Measurements from ENCODE around the gene GPA33.

GPA33 gene

DNA sequence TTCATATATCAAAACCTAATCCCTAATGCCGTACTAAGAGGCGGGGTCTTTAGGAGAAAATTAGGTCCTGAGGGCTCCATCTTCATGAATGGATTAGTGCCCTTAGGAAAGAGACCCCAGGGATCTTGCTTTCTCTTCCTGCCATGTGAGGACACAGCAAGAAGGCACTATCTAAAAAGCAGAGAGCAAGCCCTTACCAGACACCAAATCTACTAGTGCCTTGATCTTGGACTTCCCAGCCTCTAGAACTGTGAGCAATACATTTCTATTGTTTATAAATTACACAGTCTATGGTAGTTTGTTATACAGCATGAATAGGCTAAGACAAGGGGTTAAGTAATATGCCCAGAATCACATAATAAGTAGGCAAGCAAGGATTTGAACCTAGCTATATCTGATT is 46.6 kb upstream of the GPA33 start (continued):
- TF ChIP-seq ISL1 (CRISPR knock-in tag; IDR thresholded peaks at IDR 0.05): no peak
- TF ChIP-seq GLIS3 (CRISPR knock-in tag; IDR thresholded peaks at IDR 0.05): no peak
- no peak for TF ChIP-seq OSR1 (CRISPR knock-in tag; IDR thresholded peaks at IDR 0.05)
- TF ChIP-seq PPARA (CRISPR knock-in tag; IDR thresholded peaks at IDR 0.05; ENCODE audit: borderline replicate concordance): no peak

DNA sequence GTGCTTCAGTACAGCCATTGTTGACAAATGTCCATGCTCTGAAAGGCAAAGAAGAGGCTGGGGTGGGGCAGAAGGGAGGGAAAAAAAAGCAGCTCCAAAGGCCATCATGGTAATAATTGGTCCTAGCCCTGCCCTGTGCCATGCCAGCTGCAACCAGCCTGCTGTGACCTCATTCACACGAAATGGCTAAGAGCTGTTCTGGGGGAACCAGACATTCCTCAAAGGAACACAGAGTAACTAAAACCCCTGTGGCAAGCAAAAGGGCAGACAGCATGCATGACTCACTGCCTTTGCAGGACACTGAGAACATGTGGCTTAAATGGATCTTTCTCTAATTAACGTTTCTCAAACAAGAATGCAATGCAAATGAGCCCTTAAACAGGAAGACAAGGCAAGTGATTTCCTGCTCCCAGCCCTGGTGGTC is 46.0 kb upstream of the GPA33 start:
- ATAC-seq: peak; percentile 72
- no peak for TF ChIP-seq ARNTL (CRISPR knock-in tag; IDR thresholded peaks at IDR 0.05; ENCODE audit: borderline replicate concordance, low read depth)
- no peak for TF ChIP-seq OSR1 (CRISPR knock-in tag; IDR thresholded peaks at IDR 0.05)
- TF ChIP-seq ZFP3 (CRISPR knock-in tag; IDR thresholded peaks at IDR 0.05): no peak
- TF ChIP-seq PPARA (CRISPR knock-in tag; IDR thresholded peaks at IDR 0.05; ENCODE audit: borderline replicate concordance): no peak
- no peak for TF ChIP-seq SNAI2 (CRISPR knock-in tag; IDR thresholded peaks at IDR 0.05)
- TF ChIP-seq, protein P1, sequence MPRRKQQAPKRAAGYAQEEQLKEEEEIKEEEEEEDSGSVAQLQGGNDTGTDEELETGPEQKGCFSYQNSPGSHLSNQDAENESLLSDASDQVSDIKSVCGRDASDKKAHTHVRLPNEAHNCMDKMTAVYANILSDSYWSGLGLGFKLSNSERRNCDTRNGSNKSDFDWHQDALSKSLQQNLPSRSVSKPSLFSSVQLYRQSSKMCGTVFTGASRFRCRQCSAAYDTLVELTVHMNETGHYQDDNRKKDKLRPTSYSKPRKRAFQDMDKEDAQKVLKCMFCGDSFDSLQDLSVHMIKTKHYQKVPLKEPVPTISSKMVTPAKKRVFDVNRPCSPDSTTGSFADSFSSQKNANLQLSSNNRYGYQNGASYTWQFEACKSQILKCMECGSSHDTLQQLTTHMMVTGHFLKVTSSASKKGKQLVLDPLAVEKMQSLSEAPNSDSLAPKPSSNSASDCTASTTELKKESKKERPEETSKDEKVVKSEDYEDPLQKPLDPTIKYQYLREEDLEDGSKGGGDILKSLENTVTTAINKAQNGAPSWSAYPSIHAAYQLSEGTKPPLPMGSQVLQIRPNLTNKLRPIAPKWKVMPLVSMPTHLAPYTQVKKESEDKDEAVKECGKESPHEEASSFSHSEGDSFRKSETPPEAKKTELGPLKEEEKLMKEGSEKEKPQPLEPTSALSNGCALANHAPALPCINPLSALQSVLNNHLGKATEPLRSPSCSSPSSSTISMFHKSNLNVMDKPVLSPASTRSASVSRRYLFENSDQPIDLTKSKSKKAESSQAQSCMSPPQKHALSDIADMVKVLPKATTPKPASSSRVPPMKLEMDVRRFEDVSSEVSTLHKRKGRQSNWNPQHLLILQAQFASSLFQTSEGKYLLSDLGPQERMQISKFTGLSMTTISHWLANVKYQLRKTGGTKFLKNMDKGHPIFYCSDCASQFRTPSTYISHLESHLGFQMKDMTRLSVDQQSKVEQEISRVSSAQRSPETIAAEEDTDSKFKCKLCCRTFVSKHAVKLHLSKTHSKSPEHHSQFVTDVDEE (CRISPR knock-in tag; IDR thresholded peaks at IDR 0.05): no peak
- TF ChIP-seq, protein P2, sequence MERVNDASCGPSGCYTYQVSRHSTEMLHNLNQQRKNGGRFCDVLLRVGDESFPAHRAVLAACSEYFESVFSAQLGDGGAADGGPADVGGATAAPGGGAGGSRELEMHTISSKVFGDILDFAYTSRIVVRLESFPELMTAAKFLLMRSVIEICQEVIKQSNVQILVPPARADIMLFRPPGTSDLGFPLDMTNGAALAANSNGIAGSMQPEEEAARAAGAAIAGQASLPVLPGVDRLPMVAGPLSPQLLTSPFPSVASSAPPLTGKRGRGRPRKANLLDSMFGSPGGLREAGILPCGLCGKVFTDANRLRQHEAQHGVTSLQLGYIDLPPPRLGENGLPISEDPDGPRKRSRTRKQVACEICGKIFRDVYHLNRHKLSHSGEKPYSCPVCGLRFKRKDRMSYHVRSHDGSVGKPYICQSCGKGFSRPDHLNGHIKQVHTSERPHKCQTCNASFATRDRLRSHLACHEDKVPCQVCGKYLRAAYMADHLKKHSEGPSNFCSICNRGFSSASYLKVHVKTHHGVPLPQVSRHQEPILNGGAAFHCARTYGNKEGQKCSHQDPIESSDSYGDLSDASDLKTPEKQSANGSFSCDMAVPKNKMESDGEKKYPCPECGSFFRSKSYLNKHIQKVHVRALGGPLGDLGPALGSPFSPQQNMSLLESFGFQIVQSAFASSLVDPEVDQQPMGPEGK (CRISPR knock-in tag; IDR thresholded peaks at IDR 0.05; ENCODE audit: borderline replicate concordance): no peak
- TF ChIP-seq ESRRG (CRISPR knock-in tag; IDR thresholded peaks at IDR 0.05): no peak
- no peak for TF ChIP-seq ZNF70 (CRISPR knock-in tag; IDR thresholded peaks at IDR 0.05)
- TF ChIP-seq, protein P3, sequence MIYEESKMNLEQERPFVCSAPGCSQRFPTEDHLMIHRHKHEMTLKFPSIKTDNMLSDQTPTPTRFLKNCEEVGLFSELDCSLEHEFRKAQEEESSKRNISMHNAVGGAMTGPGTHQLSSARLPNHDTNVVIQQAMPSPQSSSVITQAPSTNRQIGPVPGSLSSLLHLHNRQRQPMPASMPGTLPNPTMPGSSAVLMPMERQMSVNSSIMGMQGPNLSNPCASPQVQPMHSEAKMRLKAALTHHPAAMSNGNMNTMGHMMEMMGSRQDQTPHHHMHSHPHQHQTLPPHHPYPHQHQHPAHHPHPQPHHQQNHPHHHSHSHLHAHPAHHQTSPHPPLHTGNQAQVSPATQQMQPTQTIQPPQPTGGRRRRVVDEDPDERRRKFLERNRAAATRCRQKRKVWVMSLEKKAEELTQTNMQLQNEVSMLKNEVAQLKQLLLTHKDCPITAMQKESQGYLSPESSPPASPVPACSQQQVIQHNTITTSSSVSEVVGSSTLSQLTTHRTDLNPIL (CRISPR knock-in tag; IDR thresholded peaks at IDR 0.05; ENCODE audit: low read depth): no peak
- no peak for TF ChIP-seq ZNF565 (CRISPR knock-in tag; conservative IDR thresholded peaks at IDR 0.05; ENCODE audit: low read depth)
- TF ChIP-seq RARB (CRISPR knock-in tag; IDR thresholded peaks at IDR 0.05): no peak
- TF ChIP-seq ZFP30 (CRISPR knock-in tag; IDR thresholded peaks at IDR 0.05): no peak
- TF ChIP-seq TOX (CRISPR knock-in tag; IDR thresholded peaks at IDR 0.05; ENCODE audit: borderline replicate concordance): no peak
- TF ChIP-seq, protein P4, sequence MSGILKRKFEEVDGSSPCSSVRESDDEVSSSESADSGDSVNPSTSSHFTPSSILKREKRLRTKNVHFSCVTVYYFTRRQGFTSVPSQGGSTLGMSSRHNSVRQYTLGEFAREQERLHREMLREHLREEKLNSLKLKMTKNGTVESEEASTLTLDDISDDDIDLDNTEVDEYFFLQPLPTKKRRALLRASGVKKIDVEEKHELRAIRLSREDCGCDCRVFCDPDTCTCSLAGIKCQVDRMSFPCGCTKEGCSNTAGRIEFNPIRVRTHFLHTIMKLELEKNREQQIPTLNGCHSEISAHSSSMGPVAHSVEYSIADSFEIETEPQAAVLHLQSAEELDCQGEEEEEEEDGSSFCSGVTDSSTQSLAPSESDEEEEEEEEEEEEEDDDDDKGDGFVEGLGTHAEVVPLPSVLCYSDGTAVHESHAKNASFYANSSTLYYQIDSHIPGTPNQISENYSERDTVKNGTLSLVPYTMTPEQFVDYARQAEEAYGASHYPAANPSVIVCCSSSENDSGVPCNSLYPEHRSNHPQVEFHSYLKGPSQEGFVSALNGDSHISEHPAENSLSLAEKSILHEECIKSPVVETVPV (CRISPR knock-in tag; IDR thresholded peaks at IDR 0.05): no peak
- TF ChIP-seq ZC3H10 (CRISPR knock-in tag; IDR thresholded peaks at IDR 0.05): no peak
- no peak for TF ChIP-seq CSDC2 (CRISPR knock-in tag; IDR thresholded peaks at IDR 0.05)
- TF ChIP-seq, protein P5, sequence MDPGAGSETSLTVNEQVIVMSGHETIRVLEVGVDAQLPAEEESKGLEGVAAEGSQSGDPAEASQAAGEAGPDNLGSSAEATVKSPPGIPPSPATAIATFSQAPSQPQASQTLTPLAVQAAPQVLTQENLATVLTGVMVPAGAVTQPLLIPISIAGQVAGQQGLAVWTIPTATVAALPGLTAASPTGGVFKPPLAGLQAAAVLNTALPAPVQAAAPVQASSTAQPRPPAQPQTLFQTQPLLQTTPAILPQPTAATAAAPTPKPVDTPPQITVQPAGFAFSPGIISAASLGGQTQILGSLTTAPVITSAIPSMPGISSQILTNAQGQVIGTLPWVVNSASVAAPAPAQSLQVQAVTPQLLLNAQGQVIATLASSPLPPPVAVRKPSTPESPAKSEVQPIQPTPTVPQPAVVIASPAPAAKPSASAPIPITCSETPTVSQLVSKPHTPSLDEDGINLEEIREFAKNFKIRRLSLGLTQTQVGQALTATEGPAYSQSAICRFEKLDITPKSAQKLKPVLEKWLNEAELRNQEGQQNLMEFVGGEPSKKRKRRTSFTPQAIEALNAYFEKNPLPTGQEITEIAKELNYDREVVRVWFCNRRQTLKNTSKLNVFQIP (CRISPR knock-in tag; IDR thresholded peaks at IDR 0.05; ENCODE audit: borderline replicate concordance, low read depth): no peak
- no peak for TF ChIP-seq TCF4 (CRISPR knock-in tag; IDR thresholded peaks at IDR 0.05; ENCODE audit: borderline replicate concordance)

DNA sequence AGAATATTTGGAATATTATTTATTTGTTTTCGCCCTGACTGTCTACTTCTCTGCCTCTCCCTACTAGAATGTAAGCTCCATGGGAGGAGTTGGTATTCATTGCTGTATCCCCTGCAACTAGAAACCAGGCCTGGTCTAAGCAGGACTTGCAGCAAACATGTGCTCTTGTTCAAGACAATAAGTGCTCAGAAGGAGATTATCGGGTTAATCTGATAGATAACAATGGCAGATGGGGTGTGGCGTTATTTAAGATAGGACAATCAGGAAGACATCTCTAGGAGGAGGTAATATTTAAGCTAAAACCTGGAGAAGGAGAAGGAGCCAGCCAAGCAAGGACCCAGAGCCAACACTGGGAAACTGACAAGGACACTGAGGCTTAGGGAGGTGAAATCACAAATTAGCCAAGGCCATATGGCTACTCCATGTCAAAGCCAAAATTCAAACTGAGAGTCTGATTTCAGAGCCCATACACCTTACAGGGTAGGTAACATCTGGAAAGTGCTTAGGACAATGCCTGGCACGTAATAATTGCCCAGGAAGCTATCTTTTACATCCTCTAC is 45.2 kb upstream of the GPA33 start:
- ATAC-seq: no peak
- TF ChIP-seq ISL1 (CRISPR knock-in tag; IDR thresholded peaks at IDR 0.05): no peak
- TF ChIP-seq, protein P1 (CRISPR knock-in tag; IDR thresholded peaks at IDR 0.05): no peak
- no peak for TF ChIP-seq GLIS3 (CRISPR knock-in tag; IDR thresholded peaks at IDR 0.05)
- no peak for TF ChIP-seq ZNF8 (CRISPR knock-in tag; IDR thresholded peaks at IDR 0.05)
- TF ChIP-seq, protein P3 (CRISPR knock-in tag; IDR thresholded peaks at IDR 0.05; ENCODE audit: low read depth): no peak
- TF ChIP-seq TCF4 (CRISPR knock-in tag; IDR thresholded peaks at IDR 0.05; ENCODE audit: borderline replicate concordance): no peak
- TF ChIP-seq ZC3H10 (CRISPR knock-in tag; IDR thresholded peaks at IDR 0.05): no peak
